Left cardiac atrium (tissue), 4 donors: ENCODE results near the gene LRRC27. TPM values are rescaled to one million over a fixed set of nuclear protein-coding genes. Genes with fewer than 3 reads are reported as not detected.

Experiments used
- ATAC-seq, 2 donors: fragments of 200-7000 bp; cut with Tn5 transposase; one replicate each; pipeline ENCODE4 v1.9.1; 2020; ENCODE audit warnings: mild to moderate bottlenecking in 2 of 2, moderate library complexity in 2 of 2
- DNase-seq: peaks from one replicate; pipeline ENCODE4 v3.0.0-alpha.2; 2020
- intact Hi-C, 2 donors: fragments of 100-400 bp; cut with DNase I; formaldehyde crosslinking; loops; one replicate each; pipeline versions ENCODE4 v1.14.1 to v1.15.1; 2022 to 2023
- total RNA-seq, 2 donors: library from RNA; stranded (reverse); fragmentation: NEBNext Ultra II Directional; extraction: Animal tissue kit (Norgen Biotek cat#: 25700); gene quantifications; one replicate each; pipeline ENCODE4 v1.2.1, GENCODE V29; 2021
- donor health status: DM: no; HTN: yes; CAD: no.
- donor health status: DM: no; HTN: yes; CAD: no; lungs with severe emphysema.
- donor health status: DM: yes; HTN: yes; CAD: no.
- donor health status: Dilated cardiomyopathy.

Gene LRRC27
- total RNA-seq, 2 donors from 2014 or later: 3.7 to 4.4 TPM

DNA sequence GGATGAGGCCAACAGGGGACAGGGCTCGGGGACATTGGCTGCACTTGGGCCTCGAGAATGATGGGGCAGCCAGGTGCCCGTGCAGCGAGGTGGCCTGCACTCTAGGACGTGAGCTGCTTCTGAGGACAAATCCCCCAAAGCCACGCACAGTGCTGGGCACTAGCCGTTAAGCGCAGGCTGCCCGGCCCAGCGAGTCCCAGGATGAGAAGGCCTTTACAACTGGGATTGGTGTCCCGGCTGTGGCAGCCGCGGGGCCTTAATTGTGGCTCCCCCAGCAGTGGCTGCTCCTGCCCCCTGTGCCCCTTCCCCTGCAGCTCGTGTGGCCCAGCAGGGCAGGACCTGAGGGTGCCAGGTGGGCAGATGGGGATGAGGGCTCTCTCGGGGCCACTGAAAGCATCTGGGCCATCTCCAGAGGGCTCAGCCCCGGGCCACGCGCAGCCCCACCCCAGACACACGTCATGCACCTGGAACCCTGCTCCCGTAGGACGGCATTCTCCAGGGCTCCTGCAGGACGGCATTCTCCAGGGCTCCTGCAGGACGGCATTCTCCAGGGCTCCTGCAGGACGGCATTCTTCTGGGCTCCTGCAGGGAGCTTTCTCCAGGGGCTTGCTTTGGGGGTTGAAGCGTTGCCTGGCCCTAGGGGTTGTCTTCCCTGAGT lies 71.6 kb downstream of the LRRC27 start:
- ATAC-seq (no peak), DNase-seq (peak; percentile 13)
- intact Hi-C loops: no loop called here

DNA sequence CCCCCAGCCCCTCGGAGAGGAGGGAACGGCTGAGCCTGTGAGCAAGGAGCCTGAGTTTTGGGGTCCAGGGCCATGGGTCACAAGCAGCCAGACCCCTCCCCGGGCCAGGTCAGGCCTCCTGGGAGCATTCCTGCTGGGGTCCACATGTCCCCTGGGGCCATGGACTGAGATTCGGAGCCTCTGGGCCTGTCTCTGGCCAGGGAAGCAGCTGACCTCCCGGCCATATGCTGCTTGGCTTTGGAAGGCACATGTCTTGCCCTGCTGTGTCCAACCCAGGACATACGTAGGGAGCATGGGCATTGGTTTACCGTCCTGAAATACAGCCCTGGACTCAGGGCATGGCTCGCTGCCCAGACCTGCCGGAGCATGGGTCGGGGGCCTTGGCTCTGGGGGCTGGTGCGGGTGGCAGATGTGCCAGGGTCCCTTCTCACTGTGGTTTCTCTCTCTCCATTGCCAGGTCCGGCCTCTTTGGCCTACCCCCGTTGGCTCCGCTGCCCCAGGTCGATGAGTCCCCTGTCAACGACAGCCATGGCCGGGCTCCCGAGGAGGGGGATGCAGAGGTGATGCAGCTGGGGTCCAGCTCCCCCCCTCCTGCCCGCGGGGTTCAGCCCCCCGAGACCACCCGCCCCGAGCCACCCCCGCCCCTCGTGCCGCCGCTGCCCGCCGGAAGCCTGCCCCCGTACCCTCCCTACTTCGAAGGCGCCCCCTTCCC lies 72.3 kb downstream of the LRRC27 start:
- DNase-seq (peak; percentile 17), ATAC-seq (no peak)
- intact Hi-C loops: no loop called here

DNA sequence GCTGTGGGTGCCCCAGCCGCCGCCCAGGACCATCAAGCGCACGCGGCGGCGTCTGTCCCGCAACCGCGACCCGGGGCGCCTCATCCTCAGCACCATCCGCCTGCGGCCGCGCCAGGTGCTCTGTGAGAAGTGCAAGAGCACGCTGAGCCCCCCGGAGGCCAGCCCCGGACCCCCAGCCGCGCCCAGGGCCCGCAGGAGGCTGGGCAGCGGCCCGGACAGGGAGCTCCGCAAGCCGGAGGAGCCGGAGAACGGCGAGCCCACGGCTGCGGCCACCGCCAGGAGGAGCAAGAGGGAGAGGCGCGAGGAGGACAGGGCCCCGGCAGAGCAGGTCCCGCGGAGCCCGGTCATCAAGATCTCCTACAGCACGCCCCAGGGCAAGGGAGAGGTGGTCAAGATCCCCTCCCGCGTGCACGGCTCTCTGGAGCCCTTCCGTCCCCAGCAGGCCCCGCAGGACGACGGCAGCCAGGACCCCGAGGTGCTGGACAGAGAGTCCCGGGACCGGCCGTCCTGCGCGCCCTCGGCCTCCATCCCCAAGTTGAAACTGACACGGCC lies 73.0 kb downstream of the LRRC27 start:
- ATAC-seq: no peak
- DNase-seq: no peak
- intact Hi-C loops: no loop called here

DNA sequence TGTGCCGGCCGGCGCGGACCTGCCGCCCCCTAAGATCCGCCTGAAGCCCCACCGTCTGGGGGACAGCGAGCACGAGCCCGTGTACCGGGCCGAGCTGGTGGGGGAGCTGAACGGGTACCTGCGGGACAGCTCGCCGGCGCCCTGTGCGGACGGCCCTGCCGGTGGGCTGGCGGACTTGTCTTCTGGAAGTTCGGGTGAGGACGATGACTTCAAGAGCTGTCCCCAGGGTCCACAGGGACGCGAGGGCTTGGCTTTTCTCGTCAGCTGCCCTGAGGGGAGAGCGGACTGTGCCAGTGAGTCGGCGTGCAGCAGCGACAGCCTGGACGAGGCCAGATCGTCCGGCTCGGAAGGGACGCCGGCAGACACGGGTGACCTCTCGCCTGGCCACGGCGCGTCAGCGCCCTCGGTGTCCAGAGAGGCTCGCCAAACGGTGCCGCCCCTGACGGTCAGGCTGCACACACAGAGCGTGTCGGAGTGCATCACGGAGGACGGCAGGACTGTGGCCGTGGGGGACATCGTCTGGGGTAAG lies 73.5 kb downstream of the LRRC27 start:
- intact Hi-C loops: no loop called here
- no peak for DNase-seq
- no peak for ATAC-seq

DNA sequence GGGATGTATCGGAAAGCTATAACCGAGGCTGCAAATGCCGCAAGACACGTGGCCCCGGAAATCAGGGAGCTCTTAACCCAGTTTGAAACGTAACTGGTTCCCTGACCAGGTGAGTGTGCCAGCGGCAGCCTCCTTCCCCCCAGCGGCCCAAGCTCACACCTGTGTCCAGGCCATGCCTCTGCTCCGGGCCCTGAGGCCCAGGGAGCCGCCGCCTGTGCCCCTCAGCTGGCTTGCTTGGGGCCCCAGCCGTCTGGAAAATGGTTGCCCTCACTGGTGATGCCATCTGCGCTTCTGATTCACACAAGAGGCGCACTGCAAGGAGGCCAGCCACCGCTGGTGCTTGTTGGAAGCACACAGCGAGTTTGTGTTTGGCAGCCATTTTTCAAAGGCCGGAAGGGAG lies 74.2 kb downstream of the LRRC27 start:
- ATAC-seq: no peak
- intact Hi-C loops: no loop called here
- no peak for DNase-seq

DNA sequence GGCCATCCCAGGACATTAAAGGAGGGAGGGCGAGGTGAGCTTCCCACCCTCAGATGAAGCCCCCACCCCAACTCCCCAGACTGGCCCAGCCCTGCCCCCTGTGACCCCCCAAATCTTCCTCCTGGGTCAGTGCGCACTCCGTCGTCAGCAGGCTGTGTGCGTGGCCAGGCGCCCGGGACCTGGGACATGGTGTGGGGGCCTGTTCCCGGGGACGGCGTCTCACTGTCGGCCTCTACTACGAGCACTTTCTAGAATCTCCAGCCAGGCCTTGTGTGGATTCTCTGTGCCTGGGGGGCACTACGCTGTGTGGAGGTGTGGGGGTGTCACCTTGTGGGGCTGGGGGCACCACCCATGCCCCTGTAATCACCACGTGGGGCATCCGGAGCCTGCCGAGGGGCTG lies 74.8 kb downstream of the LRRC27 start:
- DNase-seq (no peak), ATAC-seq (no peak)
- intact Hi-C loops: no loop called here

DNA sequence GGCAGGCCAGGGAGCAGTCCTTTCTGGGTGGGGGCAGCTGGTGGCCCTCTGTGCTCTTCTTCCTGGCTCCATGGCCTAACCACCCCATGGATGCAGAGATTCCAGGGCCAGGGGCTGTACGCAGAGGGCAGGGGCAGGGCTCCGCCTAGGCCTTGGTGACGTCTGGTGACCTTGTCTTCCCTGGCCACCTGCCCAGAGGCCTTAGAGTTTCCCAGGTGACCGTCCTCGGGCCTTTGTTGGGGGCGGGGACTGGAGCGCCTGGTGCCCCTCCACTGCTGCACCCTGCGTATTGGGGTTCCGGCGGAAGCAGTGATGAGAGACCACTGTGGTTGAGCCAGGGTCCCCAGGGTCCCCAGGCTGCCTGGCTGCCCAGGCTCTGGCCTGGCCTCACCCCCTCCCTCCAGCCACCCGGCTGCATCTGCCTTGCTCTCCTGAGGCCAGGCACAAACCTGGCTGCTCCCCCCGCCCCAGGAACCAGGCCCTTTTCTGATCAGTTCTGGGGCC lies 75.3 kb downstream of the LRRC27 start:
- DNase-seq (peak; percentile 29), ATAC-seq (peak in 1 of 2 donors; percentile 5)
- intact Hi-C loops: no loop called here

DNA sequence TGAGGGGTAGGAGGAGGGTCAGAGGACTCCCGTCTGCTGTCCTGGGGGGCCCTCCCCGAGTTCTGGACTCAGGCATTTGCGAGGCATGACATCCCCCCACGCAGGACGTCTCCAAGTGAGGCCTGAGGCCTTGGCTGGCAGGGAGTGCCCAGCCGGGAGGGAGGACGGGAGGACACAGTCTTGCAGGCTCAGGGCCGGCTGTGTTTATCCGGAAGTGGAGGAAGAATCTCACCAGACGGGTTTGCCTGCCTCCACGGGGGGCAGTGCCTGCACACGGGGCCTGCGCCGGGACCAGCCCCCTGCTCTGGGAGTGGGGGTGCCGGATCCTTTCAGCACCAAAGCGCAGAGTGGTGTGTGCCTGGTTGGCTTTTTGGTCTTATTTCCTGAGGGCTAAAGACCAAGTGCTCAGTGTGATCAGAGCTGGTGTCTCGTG lies 75.9 kb downstream of the LRRC27 start:
- ATAC-seq (peak; percentile 48 to 76), DNase-seq (peak; percentile 44)
- intact Hi-C loops: no loop called here

DNA sequence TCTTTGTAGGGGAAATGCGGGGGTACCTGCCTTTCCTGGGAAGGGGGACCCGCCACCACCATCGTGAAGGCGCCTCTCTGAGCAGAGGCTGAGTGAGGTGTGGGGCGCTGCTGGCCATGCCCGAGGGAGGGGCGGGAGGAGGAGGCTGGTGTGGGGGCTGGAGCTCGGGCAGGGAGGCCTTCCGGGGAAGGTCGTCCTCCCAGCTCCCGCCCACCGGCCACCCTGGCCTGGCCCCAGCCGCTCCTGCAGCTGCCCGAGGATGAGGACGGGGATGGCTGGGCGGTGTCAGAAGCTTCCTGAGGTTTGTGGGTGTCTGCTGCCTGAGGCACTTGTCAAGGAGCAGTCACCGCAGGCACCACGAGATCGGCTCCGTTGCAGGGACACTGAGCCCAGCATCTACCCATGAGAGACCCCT lies 76.4 kb downstream of the LRRC27 start:
- intact Hi-C loops: no loop called here
- ATAC-seq: peak; percentile 23 to 38
- peak; percentile 25 for DNase-seq

DNA sequence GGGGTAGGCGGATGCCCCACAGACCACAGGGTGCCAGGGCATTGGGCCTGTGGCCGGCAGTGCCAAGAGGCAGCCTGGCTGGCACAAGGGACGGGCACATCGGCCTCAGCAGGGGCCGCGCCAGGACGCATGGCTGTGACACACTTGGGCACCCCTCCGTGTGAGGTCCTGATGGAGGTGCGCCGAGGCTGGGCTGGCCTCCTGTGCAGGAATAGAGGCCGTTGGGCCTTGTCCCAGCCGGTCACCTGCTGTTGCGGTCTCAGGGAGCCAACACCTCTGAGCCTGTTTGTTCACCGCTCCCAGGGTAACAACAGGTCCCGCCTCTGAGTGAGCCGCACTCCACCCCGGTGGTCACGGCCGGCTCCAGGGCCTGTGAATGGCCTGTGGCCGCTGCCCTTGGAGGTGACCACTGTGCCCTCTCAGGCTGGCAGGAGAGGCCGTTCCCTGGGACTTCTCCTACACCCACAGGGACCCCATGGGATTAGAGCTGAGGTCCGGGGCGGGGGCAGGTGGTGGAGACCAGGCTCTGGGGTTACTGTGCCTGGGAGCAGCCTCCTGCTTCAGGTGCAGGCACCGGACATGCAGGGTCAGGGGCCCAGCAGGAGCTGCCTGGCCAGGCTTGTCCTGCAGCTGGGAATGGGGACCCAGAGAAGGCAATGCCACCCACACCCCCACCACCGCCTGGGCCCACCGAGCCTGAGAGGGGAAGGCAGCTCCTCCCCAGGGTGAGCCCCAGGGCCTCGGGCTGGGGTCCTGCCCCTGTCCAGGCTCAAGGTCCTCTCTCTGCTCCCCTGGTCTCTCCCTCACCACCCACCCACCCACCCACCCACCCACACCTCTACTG lies 77.1 kb downstream of the LRRC27 start:
- no peak for DNase-seq

DNA sequence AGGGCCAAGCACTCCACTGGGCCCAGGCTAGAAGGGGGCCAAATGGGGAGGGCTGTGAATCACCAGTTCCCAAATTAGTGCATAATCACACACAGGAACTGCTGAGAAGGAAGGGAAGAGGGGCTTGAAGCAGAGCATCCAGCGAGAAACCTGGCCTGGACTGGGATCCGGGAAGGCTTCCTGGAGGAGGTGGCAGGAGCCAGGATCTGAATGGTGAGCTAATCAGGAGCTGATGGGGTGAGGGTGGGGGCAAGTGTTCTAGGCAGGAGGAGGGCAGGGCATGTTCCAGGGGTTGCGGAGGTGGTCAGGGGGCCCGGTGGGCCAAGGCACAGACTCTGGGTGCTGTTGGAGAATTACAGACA lies 77.7 kb downstream of the LRRC27 start:
- DNase-seq (no peak), ATAC-seq (no peak)
- intact Hi-C loops: no loop called here

More for the DNA sequence above, 77.1 kb downstream of the LRRC27 start:
- ATAC-seq: no peak
- intact Hi-C loops: no loop called here

DNA sequence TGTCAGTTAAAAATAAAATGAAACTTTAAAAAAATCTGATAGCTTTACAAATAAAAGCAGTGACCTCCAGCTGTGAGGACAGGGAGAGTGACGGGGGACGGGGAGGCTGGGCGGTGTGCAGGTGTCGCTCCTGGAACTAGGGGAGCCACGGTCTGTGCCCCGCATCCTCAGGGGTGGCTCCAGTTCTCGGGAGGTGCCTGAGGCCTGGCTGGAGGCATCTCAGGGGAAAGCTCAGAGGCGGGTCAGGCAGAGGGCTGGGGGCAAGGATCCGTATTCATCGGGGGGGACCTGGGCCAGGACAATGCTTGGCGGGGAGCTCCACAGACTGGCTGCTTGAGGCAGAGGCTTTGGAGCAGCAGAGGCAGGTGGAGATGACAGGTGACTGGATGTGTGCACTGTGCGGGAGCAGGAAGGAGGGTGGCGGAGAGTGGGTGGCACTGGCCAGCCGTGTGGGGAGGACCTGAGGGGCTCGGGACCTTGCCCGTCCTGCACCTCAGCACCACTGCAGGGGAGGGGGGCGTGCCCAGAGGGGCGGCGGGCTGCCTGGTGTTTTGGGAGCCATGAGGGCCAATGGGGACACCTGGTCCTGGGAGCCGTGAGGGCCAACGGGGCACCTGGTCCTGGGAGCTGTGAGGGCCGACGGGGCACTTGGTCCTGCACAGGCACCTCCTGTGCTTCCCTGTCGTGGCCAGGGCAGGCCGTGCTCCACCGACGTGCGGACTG lies 78.2 kb downstream of the LRRC27 start:
- ATAC-seq (no peak), DNase-seq (no peak)
- intact Hi-C loops: no loop called here

DNA sequence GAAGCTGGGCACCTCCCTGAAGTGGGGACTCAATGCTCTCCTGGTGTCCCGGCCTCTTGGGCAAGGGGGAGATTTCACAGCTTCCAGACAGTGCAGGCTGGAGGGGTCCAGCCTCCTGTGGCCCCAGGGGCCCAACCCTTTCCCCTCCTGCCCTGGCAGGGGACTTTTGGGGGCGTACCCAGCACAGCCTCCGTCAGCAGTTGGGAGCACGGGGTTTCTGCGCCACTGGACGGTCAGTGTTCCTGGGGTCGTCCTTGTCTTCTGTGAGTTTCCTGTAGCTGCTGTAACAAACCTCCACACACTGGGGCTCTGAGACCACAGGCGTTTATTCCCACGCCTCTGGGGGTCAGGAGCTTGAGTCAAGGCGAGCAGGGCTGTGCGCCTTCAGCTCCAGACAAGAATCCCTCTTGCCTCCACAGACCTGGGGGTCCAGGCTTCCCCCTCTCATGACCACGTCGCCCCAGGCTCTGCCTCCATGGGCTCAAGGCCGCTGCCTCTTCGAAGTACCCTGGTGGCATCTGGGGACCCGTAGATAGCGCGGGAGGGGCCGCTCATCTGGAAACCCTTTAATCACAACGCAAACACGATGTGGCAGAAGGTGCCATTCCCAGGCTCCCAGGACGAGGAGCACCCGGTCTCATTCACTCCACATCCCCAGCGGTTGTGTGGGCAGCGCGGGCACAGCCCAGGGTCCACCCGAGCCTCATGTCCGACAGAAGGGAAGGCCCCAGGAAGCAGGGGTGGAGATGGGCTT lies 79.0 kb downstream of the LRRC27 start:
- DNase-seq: no peak
- no peak for ATAC-seq
- intact Hi-C loops: no loop called here

DNA sequence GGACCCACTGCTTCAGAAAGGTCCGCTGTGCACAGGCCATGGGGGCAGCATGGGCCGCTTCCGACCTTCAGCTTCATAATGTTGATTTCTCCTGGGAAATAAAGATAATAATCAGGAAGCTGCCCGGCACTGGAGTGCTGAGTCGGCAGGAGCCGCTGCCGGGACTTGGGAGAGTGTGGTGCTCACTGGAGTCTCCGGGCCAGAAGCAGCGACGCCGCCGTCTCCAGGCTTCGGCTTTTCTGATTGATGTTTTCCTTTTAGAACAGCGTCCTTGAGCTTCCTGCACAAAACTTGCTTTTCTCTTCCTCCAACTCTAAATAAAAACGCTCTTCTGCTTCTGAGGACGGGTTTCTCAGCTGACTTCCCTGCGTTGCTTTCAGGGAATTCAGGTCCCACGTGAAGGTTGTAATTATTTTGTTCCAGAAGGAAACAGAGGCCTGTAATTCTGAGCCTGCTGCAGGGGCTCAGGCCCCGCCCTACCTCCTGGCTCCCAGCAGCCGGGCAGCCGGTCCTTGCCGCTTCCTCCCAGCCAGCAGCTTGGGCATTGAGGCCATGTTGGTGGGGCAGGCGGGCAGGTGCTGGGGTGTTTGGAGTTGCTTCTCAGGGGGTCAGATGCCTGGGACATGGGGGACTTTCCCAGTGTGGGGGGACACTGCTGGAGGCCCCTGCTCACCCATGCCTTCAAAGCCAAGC lies 79.7 kb downstream of the LRRC27 start:
- intact Hi-C loops: no loop called here

DNA sequence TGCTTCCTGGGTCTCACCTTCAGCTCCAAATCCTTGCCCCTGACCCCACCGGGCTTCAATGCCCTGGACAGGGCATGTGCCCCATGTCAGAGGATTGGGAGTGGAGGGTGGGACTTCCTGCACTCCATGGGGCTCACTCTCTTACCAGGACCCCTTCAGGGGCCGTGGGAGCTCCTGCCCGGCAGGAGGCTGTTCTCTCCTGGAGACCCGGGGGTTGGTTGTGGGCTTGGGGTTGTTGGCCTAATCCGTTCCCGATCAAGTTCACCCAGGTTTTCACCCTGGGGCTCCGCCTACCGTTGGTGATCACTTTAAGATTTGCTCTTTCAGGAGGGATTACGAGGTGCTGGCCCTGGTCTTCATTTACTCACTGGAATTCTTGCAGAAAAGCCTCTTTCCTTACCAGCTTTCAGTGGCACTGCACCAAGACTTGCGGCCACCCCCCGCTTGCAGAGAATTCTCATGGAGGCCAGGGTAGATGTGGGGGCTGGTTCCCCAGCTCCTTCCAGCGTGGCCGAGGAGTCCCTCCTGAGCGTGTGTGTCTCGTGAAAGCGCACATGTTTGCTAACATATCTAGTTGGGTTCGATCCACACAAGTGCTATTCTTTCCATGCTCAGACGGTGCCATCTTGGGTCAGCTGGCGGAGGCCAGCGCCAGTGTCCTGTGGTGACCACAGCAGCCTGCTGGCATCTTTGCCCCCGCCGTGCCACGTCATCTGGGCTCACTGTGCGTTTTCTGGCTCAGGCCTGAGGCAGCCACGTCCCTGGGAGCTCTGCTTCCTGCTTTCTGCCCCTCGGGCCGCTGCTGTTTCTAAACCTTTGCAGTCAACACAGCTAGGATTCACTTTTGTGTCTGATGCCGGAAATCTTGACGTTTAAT lies 80.6 kb downstream of the LRRC27 start:
- DNase-seq (no peak), ATAC-seq (no peak)
- intact Hi-C loops: no loop called here

More for the DNA sequence above, 79.7 kb downstream of the LRRC27 start:
- DNase-seq (peak; percentile 43), ATAC-seq (no peak)
